GM15510 (cell line): Measurements from ENCODE around the gene SDHA.

Experiments
- POLR2A ChIP-seq: IDR thresholded peaks from 3 replicates; pipeline ENCODE4 v1.6.1; 2011; ENCODE audit warnings: borderline replicate concordance; ENCODE audit not compliant: insufficient read length; ENCODE audit errors: extremely low read depth

SDHA gene

DNA sequence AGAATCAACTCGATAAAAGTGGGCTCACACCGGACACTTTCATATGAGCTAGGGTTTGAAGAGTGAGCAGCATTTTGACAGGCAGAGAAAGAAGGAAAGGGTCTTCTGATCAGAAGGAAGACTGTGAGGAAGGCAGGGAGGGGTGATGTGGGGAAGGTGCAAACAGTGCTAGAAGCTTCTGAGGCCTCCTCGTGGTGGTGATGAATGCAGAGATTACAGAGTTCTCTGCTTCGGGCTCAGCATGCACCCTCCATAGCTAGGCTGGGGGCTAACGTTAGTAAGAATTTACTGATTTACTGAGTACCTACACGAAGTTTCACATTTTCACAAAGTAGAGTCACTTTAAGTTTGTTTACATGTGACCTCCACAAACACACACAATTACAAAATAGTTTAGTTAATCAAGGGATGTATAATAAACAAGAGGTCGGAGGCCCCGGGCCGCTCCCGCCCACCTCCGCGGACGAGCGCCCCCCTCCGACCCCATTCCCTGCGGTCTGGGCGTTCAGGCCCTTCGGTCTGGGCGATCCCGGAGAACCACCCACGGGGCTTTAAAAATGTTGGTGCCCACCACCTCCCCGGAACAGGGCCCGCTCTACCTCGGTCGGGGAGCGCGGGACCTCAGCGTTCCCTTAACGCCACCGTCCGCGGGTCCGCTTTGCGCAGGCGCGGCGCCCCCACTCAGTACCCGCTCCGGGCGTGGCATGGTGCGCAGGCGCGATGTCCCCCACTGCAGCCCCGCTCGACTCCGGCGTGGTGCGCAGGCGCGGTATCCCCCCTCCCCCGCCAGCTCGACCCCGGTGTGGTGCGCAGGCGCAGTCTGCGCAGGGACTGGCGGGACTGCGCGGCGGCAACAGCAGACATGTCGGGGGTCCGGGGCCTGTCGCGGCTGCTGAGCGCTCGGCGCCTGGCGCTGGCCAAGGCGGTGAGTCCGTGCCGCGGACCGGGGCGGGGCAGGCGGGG lies at the start of gene SDHA, which contains the start of gene CCDC127:
TSS of gene SDHA (plus strand) at position 827 of the 963 bp plus-strand sequence. CDS start at position 863, 36 bp downstream.
TSS of gene CCDC127 (minus strand) at position 660 of the 963 bp plus-strand sequence. CDS start 1,304 bp downstream, outside the sequence.
- TF ChIP-seq POLR2A: peak; percentile 89

- no peak for TF ChIP-seq POLR2A
These were observed 48.9 kb upstream of the SDHA start for GRCh38 chr5:169071-169727.

GRCh38 chr5:169728-170094 lies 48.4 kb upstream of the SDHA start:
- TF ChIP-seq POLR2A: no peak

- TF ChIP-seq POLR2A: no peak
These were observed 46.9 kb upstream of the SDHA start for GRCh38 chr5:170971-171800.

DNA sequence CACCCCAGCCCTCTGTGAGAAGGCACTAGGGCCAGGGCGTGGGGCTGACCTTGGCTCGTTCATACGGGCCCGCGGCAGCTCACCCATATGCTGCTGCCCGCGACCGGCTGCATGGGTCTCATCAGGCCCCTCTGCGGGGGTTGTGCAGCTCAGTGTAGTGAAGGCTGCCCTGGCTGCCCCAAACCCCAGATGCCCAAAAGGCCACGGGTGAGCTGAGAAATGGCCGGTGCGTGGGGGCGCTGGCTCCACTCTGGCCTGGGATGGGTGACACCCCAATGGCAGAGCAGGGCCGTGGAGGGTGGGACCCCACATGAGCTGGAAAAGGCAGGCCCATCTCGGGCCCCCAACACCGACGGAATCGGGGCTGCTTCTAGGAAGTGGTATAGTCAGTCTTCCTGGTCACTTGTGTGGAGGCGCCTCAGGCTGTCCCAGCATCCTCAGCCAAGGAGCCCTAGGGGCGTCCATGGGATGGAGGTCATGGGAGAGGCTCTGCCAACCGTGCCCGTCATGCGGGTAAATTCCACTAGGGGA lies 46.3 kb upstream of the SDHA start:
- TF ChIP-seq POLR2A: no peak

- no peak for TF ChIP-seq POLR2A
These were observed 45.7 kb upstream of the SDHA start for GRCh38 chr5:172421-172820.

DNA sequence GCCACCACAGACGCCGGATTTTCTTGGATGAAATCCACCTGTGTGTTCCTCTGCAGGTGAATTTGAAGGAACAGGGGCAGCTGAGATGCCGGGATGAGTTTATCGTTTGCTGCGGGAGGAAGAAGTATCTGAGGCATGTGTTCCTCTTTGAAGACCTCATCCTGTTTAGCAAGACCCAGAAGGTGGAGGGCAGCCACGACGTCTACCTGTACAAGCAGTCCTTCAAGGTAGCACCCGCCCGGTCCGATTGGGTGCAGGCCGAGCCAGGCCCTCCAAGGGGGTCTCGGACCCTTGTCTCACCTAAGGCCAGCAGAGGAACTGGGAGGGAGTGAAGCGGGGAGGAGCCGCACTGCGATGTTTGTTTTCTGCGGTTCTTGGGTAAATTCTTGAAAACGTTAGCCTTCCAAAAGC lies 45.3 kb upstream of the SDHA start:
- no peak for TF ChIP-seq POLR2A

GRCh38 chr5:173392-174290 lies 44.5 kb upstream of the SDHA start:
- TF ChIP-seq POLR2A: no peak

- no peak for TF ChIP-seq POLR2A
These were observed 43.9 kb upstream of the SDHA start for GRCh38 chr5:174291-174600.

GRCh38 chr5:174876-175465 lies 43.1 kb upstream of the SDHA start:
- no peak for TF ChIP-seq POLR2A

DNA sequence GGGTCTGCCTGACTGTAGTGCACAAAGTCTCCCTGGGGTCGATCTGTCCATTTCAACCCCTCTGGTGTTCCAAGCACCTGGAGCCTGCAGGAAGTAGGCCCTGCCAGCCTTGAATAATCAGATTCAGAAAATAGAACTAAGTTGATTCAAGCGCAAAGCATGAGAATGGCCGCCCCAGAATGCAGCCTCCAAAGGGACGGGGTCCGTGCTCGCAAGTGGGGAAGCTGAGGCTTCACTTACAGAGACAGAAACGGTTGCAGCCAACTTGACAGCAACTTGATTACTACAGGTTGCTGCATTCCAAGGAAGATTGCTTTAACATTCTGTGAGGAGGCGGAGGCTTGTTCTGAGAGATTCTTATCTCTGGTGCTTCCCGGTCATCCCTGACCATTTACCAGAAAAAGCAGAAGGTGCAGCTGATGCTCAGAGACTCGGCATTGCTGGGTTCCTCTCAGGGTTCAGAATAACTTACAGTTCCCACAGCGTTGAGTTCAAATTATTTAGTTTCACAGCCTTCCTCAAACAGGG lies 41.8 kb upstream of the SDHA start:
- no peak for TF ChIP-seq POLR2A

DNA sequence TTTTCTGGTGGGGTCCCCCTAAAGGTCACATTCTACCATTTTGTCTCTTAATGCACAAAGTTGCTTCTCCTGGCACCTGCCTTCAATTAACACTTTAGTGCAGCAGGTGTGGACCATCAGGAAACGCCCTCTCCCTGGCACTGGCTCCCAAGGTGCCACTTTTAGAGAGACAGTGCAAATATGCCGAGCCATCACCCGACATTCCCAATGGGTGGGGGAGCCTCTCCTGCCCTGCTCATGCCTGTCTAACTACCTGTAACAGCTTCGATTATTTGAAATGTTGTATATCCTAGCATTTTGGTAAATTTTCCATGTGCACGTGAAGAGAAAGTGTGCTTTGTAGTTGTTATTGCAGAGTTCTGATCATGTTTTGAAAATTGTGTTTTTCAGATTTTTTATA lies 40.0 kb upstream of the SDHA start:
- no peak for TF ChIP-seq POLR2A

DNA sequence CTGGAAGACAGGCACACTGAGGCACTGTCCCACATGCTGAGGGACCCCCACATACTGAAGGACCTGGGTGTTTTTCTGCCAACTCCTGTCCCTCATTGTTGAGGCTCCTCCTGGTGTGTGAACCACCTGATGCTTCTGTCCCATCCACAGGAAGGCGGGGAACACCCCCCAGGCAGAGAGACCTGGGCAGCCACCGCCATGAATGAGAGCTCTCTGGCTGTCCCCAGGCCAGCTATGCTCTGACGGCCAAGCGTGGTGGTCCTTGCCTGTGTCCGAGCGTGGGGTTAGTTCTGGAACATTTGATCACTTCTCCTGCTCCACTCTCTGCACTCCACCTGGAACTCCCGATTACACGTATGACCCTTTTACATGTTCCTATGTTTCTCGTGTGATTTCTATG lies 38.7 kb upstream of the SDHA start:
- TF ChIP-seq POLR2A: no peak
